NCI-H524 treated with DMSO at 0.1 percent for 48 hours (cell line): ENCODE measurements around the gene DARS1.
"Not testable (repeated sequence)": the region's sequence is repeated elsewhere in the genome, so short reads cannot be mapped to it uniquely, and the experiment has no call there.

Source experiments
- DNase-seq: peaks from one replicate; lab custom pipeline; 2025; lab: John Stamatoyannopoulos, UW

DARS1 gene

GRCh38 chr2:135984199-135985017, 1.0 kb downstream of the DARS1 start:
- no peak for DNase-seq

DNA sequence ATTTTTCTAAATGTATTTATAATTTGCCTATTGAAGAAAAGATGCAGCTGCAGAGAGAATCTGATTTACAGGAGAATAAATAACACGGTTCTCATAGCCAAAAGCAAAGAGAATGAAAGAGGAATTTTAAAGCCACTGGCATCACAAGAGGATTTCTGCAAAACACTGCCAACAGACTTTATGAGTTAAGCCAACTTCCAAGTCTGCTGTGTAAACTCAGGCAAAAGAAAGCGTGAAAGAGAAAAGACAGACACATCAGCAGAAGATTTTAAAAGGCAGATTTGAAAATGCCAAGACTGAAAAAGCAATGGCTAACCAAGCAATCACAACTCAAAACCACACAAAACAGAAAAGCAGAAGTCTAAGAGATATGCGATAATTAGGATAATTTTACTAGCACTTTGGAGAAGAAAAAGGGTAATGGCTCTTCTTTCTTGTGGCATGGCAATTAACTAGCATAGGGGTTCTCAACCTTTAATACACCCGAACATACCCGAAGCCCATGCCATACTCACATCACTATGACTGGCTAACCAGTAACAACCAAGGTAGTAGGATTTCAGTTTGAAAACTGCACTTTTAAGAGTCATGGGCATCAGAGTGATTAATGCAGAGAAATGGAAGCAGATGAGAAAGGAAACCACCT, 4.9 kb downstream of the DARS1 start:
- DNase-seq = no peak

- no peak for DNase-seq
These were observed 9.7 kb downstream of the DARS1 start for GRCh38 chr2:135975702-135976101.

DNA sequence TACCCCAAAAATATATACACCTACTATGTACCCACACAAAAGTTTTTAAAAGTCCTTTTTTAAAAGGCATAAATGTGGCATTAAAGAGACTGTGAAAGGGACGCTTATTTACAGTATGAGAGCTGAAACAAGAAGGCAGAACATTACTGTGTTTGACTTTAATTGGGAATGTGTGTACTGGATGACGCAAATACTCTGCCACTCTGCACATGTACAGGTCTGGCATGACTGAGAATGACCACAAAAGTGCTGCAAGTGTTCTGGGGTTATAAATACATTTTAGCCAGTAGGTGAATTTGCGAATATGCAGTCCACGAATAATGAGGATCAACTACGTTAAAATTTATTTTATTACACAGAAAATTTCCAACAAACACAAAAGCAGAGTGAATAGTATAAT, 11.4 kb downstream of the DARS1 start:
- DNase-seq = no peak

DNA sequence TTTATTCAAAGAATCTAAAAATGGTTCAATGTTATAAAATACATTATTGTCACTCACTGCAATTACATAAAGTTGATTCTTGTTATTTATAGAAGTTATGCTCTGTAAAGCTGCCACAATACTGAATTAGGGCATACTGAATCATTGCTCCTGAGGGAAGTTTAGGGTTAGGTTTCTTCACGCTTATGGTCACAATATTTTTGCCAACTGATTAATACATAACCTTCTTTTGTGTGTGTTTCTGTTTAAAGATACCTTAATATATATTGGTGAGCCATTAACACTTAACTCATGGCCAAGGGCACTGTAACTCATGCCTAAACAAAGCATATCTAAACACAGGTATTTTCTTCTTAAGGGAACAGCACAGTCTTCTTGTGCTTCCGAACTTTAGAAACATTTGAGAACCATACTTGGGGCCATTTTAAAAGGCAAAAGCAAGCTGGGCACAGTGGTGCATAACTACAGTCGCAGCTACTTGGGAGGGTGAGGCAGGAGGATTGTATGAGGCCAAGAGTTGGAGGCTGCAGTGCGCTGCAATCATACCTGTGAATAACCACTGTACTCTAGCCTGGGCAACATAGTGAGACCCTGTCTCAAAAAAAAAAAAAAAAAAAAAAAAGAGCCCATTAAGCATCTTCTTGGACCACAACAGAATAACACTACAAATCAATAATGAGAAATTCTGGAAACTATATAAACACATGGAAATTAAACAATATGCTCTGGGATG, 15.6 kb downstream of the DARS1 start:
- DNase-seq = no peak

GRCh38 chr2:135965756-135966155, 19.7 kb downstream of the DARS1 start:
- DNase-seq = no peak

DNA sequence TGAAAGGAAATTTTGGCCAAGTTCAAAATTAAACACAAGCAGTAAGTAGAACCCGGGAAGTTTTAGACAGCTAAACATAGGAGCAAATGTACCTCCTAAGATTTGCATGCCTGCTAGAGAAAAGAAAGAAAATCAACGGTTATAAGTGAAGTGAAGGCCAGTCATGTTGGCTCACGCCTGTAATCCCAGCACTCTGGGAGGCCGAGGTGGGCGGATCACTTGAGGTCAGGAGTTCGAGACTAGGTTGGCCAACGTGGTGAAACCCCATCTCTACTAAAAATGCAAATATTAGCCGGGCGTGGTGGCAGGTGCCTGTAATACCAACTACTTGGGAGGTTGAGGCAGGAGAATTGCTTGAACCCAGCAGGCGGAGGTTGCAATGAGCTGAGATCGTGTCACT, 21.0 kb downstream of the DARS1 start:
- not testable (repeated sequence) for DNase-seq

DNA sequence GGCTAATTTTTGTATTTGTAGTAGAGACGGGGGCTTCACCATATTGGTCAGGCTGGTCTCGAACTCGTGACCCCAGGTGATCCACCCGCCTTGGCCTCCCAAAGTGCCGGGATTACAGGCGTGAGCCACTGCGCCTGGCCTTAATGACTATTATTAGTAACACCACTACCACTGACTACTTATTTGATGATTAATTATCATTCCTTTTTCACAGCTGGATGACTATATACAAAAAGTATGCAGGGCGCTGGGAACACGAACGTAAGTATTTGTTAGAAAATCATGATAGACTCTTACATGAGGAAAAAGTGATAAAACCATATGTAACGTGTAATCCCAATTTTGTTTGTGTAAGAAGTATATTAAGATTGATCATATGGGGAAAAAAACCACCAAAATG, 21.6 kb downstream of the DARS1 start:
- DNase-seq = no peak

DNA sequence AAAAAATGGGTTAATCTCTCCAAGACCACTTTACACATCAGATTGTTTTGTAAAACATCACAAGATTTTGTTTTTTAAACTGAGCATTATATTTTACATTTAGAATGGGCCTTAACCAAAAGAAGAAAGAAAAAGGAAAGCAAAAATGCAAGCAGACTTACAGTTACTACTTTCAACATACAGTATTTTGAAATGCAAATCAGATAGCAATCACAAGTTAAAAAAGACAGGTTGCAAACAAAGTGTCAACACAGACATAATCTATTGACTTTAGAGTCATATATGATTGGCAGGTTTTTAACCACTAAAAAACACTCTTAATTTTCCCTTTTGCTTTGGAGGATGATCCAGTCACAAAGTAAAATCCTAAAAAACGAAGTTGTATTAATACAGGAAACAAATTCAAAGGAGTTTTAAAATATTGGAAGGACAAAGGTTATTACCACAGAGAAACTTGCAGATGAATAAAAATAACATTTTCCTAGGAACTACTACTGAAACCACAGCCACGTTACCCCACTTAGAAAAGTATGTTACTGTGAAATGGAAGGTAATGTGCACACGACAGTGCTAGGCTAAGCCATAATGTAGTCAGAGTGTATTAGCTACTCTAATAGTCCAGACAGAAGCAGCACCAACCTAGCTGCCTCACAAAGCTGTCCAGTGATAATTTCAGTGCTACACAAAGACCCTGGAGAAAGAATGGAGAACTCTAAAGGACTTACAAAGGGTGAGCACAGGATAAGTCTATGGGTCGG, 22.9 kb downstream of the DARS1 start:
- no peak for DNase-seq

DNA sequence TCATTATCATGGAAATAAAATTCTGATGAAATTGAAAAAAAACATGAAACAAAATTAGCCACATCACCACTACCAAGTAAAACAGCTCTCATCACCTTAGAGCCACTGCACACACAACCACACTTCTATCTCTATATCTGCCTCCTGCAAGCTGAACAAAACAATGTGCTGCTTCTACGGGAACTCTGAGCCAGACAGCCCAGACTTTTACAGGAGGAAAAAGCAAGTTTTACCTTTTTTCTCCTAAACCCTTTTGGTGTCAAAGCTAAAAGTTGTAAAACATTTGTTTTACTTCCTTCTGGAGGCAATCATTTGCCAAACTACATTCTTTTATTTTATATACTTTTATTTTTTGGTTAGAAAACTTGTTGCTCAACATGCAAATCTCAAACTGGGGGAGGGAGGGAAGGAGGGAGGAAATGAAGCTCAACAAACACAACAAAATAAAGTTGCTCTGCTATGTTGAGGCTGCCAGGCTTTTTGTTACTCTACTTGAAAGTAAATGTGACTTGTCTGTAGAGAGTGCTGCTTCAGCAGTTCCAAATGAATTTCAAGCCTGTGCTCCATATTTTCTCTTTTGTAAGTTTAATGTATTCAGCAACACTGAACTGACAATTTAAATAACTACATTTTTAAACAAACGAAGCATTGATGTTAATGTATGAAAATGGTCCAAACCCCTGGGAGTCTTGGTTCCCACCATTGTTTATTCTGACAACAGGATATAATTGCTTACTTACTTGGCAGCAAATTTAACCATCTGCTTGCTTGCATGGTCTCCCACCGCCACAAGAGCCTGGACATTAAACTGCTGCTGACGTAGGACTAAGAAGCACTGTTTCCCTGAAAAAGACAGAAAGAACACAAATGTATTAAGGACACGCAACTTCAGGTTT, 24.5 kb downstream of the DARS1 start:
- DNase-seq = no peak

- no peak for DNase-seq
These were observed 25.3 kb downstream of the DARS1 start for GRCh38 chr2:135960150-135960549.

DNA sequence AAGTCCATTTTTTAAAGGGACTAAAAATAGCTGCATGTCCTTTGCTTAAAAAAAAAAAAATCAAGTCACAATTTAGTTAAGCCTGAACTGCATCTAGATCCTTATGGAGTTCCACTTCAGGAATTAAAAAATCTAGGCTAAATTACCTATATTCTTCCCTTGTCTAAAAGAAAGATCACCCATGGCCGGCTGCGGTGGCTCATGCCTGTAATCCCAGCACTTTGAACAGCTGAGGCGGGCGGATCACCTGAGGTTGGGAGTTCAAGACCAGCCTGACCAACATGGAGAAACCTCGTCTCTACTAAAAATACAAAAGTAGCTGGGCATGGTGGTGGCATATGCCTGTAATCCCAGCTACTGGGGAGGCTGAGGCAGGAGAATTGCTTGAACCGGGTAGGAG, 26.5 kb downstream of the DARS1 start:
- not testable (repeated sequence) for DNase-seq

DNA sequence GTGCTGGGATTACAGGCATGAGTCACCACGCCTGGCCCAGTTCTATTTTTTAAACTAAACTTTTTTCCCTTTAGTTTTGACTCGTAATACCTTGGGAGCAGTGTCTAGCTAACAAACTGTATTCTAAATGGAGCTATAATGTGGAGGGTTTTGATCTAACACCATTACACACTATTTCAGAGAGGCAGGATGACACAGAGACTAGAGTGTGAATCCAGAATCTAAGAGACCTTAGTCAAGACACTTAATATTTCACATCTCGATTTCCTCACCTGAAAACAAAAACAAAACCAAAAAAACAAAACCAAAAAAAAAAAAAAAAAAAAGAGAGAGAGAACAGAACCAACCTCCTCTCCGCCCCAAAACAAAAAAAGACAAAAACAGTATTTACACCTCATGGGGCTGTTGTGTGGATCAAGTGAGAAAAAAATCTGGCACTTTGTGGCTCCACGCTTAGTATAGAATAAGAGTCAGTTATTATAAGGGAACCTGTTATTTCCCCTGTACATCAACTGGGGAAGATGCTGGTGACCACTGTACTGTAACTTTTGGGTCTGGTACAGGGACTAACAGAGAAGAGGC, 31.3 kb downstream of the DARS1 start:
- no peak for DNase-seq

GRCh38 chr2:135952891-135953290, 32.5 kb downstream of the DARS1 start:
- no peak for DNase-seq

DNA sequence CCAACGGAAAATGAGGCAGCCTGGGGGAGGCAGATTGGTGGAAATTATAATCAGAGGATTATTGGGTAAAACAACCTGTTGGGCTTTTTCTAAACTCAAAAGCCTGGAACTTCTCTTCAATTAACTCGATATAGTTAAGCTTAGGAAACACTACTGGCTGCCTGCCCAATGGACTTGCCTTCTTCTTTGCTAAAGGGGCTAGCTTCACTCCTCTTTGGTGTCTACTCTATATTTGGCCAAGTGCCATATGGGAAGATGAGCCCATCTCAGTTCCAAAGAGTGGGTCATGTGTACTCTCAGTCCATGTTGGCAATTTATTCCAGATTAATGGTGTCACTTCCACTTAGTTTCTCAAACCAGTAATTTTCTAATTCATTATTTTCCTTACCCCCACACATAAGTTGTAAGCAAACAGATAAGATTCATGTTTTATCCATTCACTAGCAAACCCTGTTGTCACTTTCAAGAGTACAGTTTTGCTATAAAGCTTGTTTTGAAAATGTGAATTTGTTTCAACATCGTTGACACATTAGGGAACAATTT, 34.3 kb downstream of the DARS1 start:
- peak; percentile 64 for DNase-seq

- DNase-seq = no peak
These were observed 35.8 kb downstream of the DARS1 start for GRCh38 chr2:135949451-135950234.

GRCh38 chr2:135948642-135949355, 36.6 kb downstream of the DARS1 start:
- no peak for DNase-seq

DNA sequence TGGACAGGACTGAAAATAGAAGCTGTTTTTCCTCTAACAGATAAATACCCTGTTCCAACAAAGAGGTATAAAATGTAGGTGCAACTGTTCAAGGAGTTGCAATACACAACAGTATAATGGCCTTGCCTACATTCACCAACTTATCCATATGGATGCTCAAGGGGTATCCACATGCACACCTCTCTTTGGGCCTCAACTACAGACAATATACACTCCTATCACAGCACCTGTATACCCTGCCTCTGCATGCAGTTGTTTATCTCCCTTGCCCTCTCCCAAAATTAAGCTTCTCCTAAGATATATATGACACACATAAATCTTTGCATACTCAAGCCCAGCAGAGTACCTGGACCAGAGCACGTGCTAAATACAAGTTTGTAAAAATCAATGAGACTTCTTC, 37.3 kb downstream of the DARS1 start:
- DNase-seq = no peak

DNA sequence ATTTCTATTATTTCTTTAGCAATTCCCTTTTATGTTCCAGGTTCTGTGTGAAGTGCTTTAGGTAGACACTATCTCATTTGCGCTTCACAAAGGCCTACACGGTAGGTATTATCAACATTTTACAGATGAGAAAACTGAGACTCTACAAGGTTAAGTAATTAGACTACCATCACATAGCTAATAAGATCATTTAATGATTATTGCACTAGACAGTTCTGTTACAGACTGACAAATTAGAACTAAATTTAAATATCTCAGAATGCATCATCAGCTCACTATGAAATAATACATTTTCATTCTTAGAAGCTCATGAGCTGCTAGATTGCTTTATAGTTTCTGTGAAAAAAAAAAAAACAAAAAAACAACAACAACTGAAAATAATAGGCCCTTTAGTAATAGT, 37.9 kb downstream of the DARS1 start:
- DNase-seq = no peak
